Panc1 (cell line): ENCODE results near the gene RBPMS2. TPM values are rescaled to one million over a fixed set of nuclear protein-coding genes. Genes with fewer than 3 reads are reported as not detected.
"Not testable (repeated sequence)": the region's sequence is repeated elsewhere in the genome, so short reads cannot be mapped to it uniquely, and the experiment has no call there.

Experiments used
- ATAC-seq: fragments of 200-7000 bp; cut with Tn5 transposase; 2 replicates; pipeline ENCODE4 v1.9.1; 2020; ENCODE audit warnings: mild to moderate bottlenecking, moderate library complexity
- BruUV-seq: library from RNA; stranded (reverse); fragments of 400-500 nt; replicated peaks from 2 replicates; lab custom pipeline; 2021; lab: Mats Ljungman, UMichigan
- CTCF ChIA-PET: fragments of 300-600 bp; sonication (Branson Sonifier 250); formaldehyde crosslinking; loops from one replicate; lab custom pipeline; 2022; ENCODE audit warnings: antibody characterized with exemption; lab: Charles Lee
- POLR2A ChIA-PET: fragments of 300-600 bp; sonication (Branson Sonifier 250); formaldehyde crosslinking; loops from one replicate; lab custom pipeline; 2022; ENCODE audit warnings: antibody characterized with exemption; lab: Charles Lee
- DNase-seq: peaks from one replicate; pipeline ENCODE4 v3.0.0-alpha.2; 2010; ENCODE audit warnings: low read depth, low spot score
- H3K27ac ChIP-seq: 2 replicates; pipeline ENCODE4 v1.5.1; 2011; ENCODE audit warnings: mild to moderate bottlenecking, low read length, inconsistent platforms
- H3K27me3 ChIP-seq: fragments of 200-500 bp; sonication (Bioruptor generic); 2 replicates; pipeline ENCODE4 v1.6.0; 2014; ENCODE audit warnings: low read length, inconsistent platforms; ENCODE audit not compliant: control insufficient read depth, insufficient read depth
- H3K36me3 ChIP-seq: fragments of 200-500 bp; sonication (Bioruptor generic); 2 replicates; pipeline ENCODE4 v1.5.1; 2014; ENCODE audit warnings: inconsistent platforms, mild to moderate bottlenecking, low read length, moderate library complexity; ENCODE audit not compliant: control insufficient read depth, insufficient read depth
- H3K4me1 ChIP-seq: 2 replicates; pipeline ENCODE4 v1.5.1; 2011; ENCODE audit warnings: inconsistent platforms, mild to moderate bottlenecking, low read length, moderate library complexity; ENCODE audit not compliant: control insufficient read depth, insufficient read depth
- H3K4me3 ChIP-seq, 2 experiments: 2 replicates each; pipeline ENCODE4 v1.5.1; 2011 to 2012; ENCODE audit warnings: low read depth in 2 of 2, low read length in 2 of 2, mild to moderate bottlenecking in 2 of 2, inconsistent platforms in 1 of 2, moderate library complexity in 1 of 2
- H3K9me3 ChIP-seq: fragments of 200-500 bp; sonication (Bioruptor generic); 2 replicates; pipeline ENCODE4 v1.5.1; 2014; ENCODE audit warnings: low read depth, mild to moderate bottlenecking, inconsistent platforms, low read length, moderate library complexity; ENCODE audit not compliant: control insufficient read depth, insufficient read depth
- CTCF ChIP-seq: fragments of 450-650 bp; IDR thresholded peaks from 2 replicates; pipeline ENCODE4 v1.5.1; 2017; ENCODE audit warnings: mild to moderate bottlenecking
- POLR2AphosphoS5 ChIP-seq: IDR thresholded peaks from 2 replicates; pipeline ENCODE4 v1.6.1; 2012; ENCODE audit warnings: mild to moderate bottlenecking, low read depth, low read length, moderate library complexity
- REST ChIP-seq, 2 experiments: IDR thresholded peaks; 2 replicates each; pipeline ENCODE4 v1.6.1; 2011 to 2012; ENCODE audit warnings: low read depth in 2 of 2, control low read depth in 1 of 2, low read length in 1 of 2, mild to moderate bottlenecking in 1 of 2, moderate library complexity in 1 of 2; ENCODE audit not compliant: insufficient read depth in 1 of 2
- SIN3A ChIP-seq: IDR thresholded peaks from 2 replicates; pipeline ENCODE4 v1.6.1; 2012; ENCODE audit warnings: low read depth, mild to moderate bottlenecking, low read length, moderate library complexity, borderline replicate concordance; ENCODE audit not compliant: insufficient read depth
- TCF7L2 ChIP-seq: IDR thresholded peaks from 2 replicates; pipeline ENCODE4 v1.6.1; 2011; ENCODE audit warnings: mild to moderate bottlenecking, low read depth, low read length, inconsistent platforms
- in situ Hi-C: cut with HindIII; loops from 2 replicates; pipeline ENCODE4 v1.10.0; 2016; ENCODE audit warnings: low sequenced_read_pairs, low pct_unique_long_range_greater_than_20kb
- intact Hi-C: fragments of 100-400 bp; cut with micrococcal nuclease; formaldehyde crosslinking; loops from one replicate; pipeline ENCODE4 v1.10.0; 2022; ENCODE audit not compliant: unreplicated experiment
- total RNA-seq: library from RNA; stranded (reverse); gene quantifications from one replicate; pipeline ENCODE4 v1.2.1, GENCODE V29; 2021; ENCODE audit not compliant: unreplicated experiment

RBPMS2 gene
- total RNA-seq, 1 experiment from 2014 or later, result 33.7 TPM

- CTCF ChIA-PET, result no interaction called here
Measured at GRCh38 chr15:64816452-64816851, 41.1 kb upstream of the RBPMS2 start.

GRCh38 chr15:64814965-64815364 lies 39.6 kb upstream of the RBPMS2 start:
- H3K27ac ChIP-seq, H3K9me3 ChIP-seq, in situ Hi-C loops, H3K4me1 ChIP-seq, H3K27me3 ChIP-seq, ATAC-seq, H3K36me3 ChIP-seq, H3K4me3 ChIP-seq, DNase-seq, CTCF ChIA-PET, intact Hi-C loops, BruUV-seq: not testable (repeated sequence)
- POLR2A ChIA-PET, result interaction anchor here (0.6 kb wide), 1 partner anchor 10 kb away, joined by 15 read pairs; the partner anchor contains the start of gene PIF1

More at GRCh38 chr15:64816452-64816851, 41.1 kb upstream of the RBPMS2 start:
- no peaks in the 10 kb centered on the region for H3K9me3 ChIP-seq
- no TSS peak for BruUV-seq
- POLR2A ChIA-PET, result interaction anchor here (0.6 kb wide), 1 partner anchor 18 kb away, joined by 4 read pairs; no protein-coding TSS in a partner anchor
- H3K27me3 ChIP-seq, result no peaks in the 10 kb centered on the region
- intact Hi-C loops, result no loop called here
- ATAC-seq (no peak), DNase-seq (no peak)
- TF ChIP-seq SIN3A (no peak), TCF7L2 (no peak), CTCF (no peak), REST (IDR thresholded peaks at IDR 0.05; ENCODE audit: insufficient read depth in 1 of 2, low read depth in 2 of 2, low read length in 1 of 2) (no peak), POLR2AphosphoS5 (no peak)
- H3K27ac ChIP-seq, result no peak overlapping the region
- in situ Hi-C loops, result no loop called here
- no peaks in the 10 kb centered on the region for H3K4me1 ChIP-seq
- H3K36me3 ChIP-seq, result no peaks in the 10 kb centered on the region; the same call in 1 of the 2 replicates
- H3K4me3 ChIP-seq, result no peak overlapping the region

DNA sequence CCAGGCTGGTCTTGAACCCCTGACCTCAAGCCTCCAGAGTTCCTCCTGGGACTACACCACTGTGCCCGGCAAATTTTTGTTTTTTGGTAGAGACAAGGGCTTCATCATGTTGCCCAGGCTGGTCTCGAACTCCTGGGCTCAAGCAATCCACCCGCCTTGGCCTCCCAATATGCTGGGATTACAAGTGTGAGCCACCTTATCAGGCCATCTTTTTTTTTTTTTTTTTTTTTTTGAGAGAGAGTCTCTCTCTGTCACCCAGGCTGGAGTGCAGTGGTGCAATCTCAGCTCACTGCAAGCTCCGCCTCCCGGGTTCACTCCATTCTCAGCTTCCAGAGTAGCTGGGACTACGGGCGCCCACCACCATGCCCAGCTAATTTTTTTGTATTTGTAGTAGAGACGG lies 38.9 kb upstream of the RBPMS2 start:
- H3K4me1 ChIP-seq, H3K9me3 ChIP-seq, H3K4me3 ChIP-seq, BruUV-seq, H3K36me3 ChIP-seq, DNase-seq, intact Hi-C loops, ATAC-seq, H3K27ac ChIP-seq, H3K27me3 ChIP-seq, in situ Hi-C loops: not testable (repeated sequence)
- ChIA-PET POLR2A (interaction anchor here (0.6 kb wide), 1 partner anchor 11 kb away, joined by 15 read pairs; the partner anchor contains the start of gene PIF1), CTCF (interaction anchor here (0.7 kb wide), 1 partner anchor 65 kb away, joined by 6 read pairs; no protein-coding TSS in a partner anchor)
